ENCODE results near the gene SHISA5. TPM values are rescaled to one million over a fixed set of nuclear protein-coding genes. Genes with fewer than 3 reads are reported as not detected.
A peak's percentile ranks its signal among the peaks of the same experiment; 100 is the strongest.

Gene SHISA5
- polyA plus RNA-seq, 3 donors, result 147 to 266 (median 242) TPM

- DNase-seq, result no peak
- peaks cover 24 to 34% of the 10 kb centered on the region in 2 donors for H3K36me3 Mint-ChIP-seq
- H2AFZ ChIP-seq (ENCODE audit: insufficient read depth, low read depth, low read length, poor library complexity, severe bottlenecking), result no peak overlapping the region
- no peaks in the 10 kb centered on the region for H4K20me1 ChIP-seq (ENCODE audit: insufficient read depth, low read length)
- no peak overlapping the region for H3K9ac ChIP-seq (ENCODE audit: insufficient read depth, low read length, poor library complexity, severe bottlenecking)
- H3K36me3 ChIP-seq (replicated peaks in 1 of 2; ENCODE audit: control insufficient read depth in 1 of 2, insufficient read depth in 2 of 2, low read length in 2 of 2), result peaks cover 12 to 29% of the 10 kb centered on the region in 2 donors
- TF ChIP-seq, protein P1, sequence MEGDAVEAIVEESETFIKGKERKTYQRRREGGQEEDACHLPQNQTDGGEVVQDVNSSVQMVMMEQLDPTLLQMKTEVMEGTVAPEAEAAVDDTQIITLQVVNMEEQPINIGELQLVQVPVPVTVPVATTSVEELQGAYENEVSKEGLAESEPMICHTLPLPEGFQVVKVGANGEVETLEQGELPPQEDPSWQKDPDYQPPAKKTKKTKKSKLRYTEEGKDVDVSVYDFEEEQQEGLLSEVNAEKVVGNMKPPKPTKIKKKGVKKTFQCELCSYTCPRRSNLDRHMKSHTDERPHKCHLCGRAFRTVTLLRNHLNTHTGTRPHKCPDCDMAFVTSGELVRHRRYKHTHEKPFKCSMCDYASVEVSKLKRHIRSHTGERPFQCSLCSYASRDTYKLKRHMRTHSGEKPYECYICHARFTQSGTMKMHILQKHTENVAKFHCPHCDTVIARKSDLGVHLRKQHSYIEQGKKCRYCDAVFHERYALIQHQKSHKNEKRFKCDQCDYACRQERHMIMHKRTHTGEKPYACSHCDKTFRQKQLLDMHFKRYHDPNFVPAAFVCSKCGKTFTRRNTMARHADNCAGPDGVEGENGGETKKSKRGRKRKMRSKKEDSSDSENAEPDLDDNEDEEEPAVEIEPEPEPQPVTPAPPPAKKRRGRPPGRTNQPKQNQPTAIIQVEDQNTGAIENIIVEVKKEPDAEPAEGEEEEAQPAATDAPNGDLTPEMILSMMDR (IDR thresholded peaks at IDR 0.05), result no peak
- H3K27me3 ChIP-seq (ENCODE audit: control insufficient read depth in 2 of 2, insufficient read depth in 2 of 2, low read length in 2 of 2), result peaks cover 3 to 21% of the 10 kb centered on the region in 2 donors
- peaks cover 15 to 29% (median 19%) of the 10 kb centered on the region in 3 donors for H3K27me3 Mint-ChIP-seq (ENCODE audit: low read depth in 3 of 3)
- no peak overlapping the region for H3K4me2 ChIP-seq (replicated peaks; ENCODE audit: extremely low read depth, low read length, poor library complexity, severe bottlenecking)
- WGBS (ENCODE audit: insufficient coverage), result 94% methylated on average over 15 of the region's 16 CpGs
- no peak overlapping the region for H3K4me3 ChIP-seq (replicated peaks in 1 of 3; ENCODE audit: low read depth in 2 of 3, low read length in 3 of 3)
- intact Hi-C loops (cut with micrococcal nuclease), result loop anchor here in 1 of 2 donors (10.0 kb wide), 1 partner anchor 238 kb away; no protein-coding TSS in a partner anchor
- no peak overlapping the region for H3K27ac ChIP-seq (ENCODE audit: low read depth in 1 of 2, low read length in 2 of 2)
- no peak overlapping the region for H3K4me3 Mint-ChIP-seq
- H3K9me3 Mint-ChIP-seq, result peaks cover 0 to 5% (median 0%) of the 10 kb centered on the region in 7 donors
- no peak overlapping the region for H3K27ac Mint-ChIP-seq
- H3K4me1 Mint-ChIP-seq, result peaks cover 17% of the 10 kb centered on the region
- peaks cover 4% of the 10 kb centered on the region for H3K79me2 ChIP-seq (ENCODE audit: insufficient read depth, low read length)
- no peaks in the 10 kb centered on the region for H3K9me3 ChIP-seq (replicated peaks in 1 of 2; ENCODE audit: control insufficient read depth in 1 of 2, insufficient read depth in 1 of 2, low read length in 2 of 2)
- H3K4me1 ChIP-seq (ENCODE audit: control insufficient read depth in 1 of 2, insufficient read depth in 2 of 2, low read length in 2 of 2), result peaks cover 13 to 17% of the 10 kb centered on the region in 2 donors
These were observed 71.3 kb downstream of the SHISA5 start for GRCh38 chr3:48432411-48433371.

GRCh38 chr3:48431224-48432029 is 72.5 kb downstream of the SHISA5 start:
- no peak for DNase-seq
- Histone ChIP-seq H3K4me2 (replicated peaks; ENCODE audit: extremely low read depth, low read length, poor library complexity, severe bottlenecking) (no peak overlapping the region), H3K27ac (ENCODE audit: low read depth in 1 of 2, low read length in 2 of 2) (no peak overlapping the region)

More at GRCh38 chr3:48431224-48432029, 72.5 kb downstream of the SHISA5 start:
- TF ChIP-seq, protein P1 (IDR thresholded peaks at IDR 0.05), result no peak
- intact Hi-C loops (cut with micrococcal nuclease), result loop anchor here in 1 of 2 donors (10.0 kb wide), 1 partner anchor 237 kb away; no protein-coding TSS in a partner anchor
- Histone ChIP-seq H3K36me3 (replicated peaks in 1 of 2; ENCODE audit: control insufficient read depth in 1 of 2, insufficient read depth in 2 of 2, low read length in 2 of 2) (peaks cover 12 to 29% of the 10 kb centered on the region in 2 donors), H3K4me1 (ENCODE audit: control insufficient read depth in 1 of 2, insufficient read depth in 2 of 2, low read length in 2 of 2) (peaks cover 11 to 14% of the 10 kb centered on the region in 2 donors), H3K79me2 (ENCODE audit: insufficient read depth, low read length) (peaks cover 4% of the 10 kb centered on the region), H3K9me3 (replicated peaks in 1 of 2; ENCODE audit: control insufficient read depth in 1 of 2, insufficient read depth in 1 of 2, low read length in 2 of 2) (no peaks in the 10 kb centered on the region), H4K20me1 (ENCODE audit: insufficient read depth, low read length) (no peaks in the 10 kb centered on the region), H3K27me3 (ENCODE audit: control insufficient read depth in 2 of 2, insufficient read depth in 2 of 2, low read length in 2 of 2) (peaks cover 3 to 27% of the 10 kb centered on the region in 2 donors), H2AFZ (ENCODE audit: insufficient read depth, low read depth, low read length, poor library complexity, severe bottlenecking) (no peak overlapping the region), H3K4me3 (replicated peaks in 1 of 3; ENCODE audit: low read depth in 2 of 3, low read length in 3 of 3) (no peak overlapping the region), H3K9ac (ENCODE audit: insufficient read depth, low read length, poor library complexity, severe bottlenecking) (no peak overlapping the region)
- Mint-ChIP-seq H3K27ac (peak overlapping the region in 2 of 7 donors; percentile 18 to 50), H3K4me3 (peak overlapping the region in 1 of 2 donors; percentile 10), H3K36me3 (peaks cover 24 to 34% of the 10 kb centered on the region in 2 donors), H3K4me1 (peaks cover 14% of the 10 kb centered on the region), H3K27me3 (ENCODE audit: low read depth in 3 of 3) (peaks cover 22 to 38% (median 26%) of the 10 kb centered on the region in 3 donors), H3K9me3 (peaks cover 0 to 5% (median 0%) of the 10 kb centered on the region in 7 donors)
- 100% methylated on average over 5 of the region's 8 CpGs for WGBS (ENCODE audit: insufficient coverage)

Measured in CD14-positive monocyte (primary cell).